Fibroblast of villous mesenchyme (primary cell): ENCODE data around the gene OAS3. TPM values are rescaled to one million over a fixed set of nuclear protein-coding genes. Genes with fewer than 3 reads are reported as not detected.
"Not testable (repeated sequence)": the region's sequence is repeated elsewhere in the genome, so short reads cannot be mapped to it uniquely, and the experiment has no call there.

Experiments used
- DNase-seq: peaks from one replicate; pipeline ENCODE4 v3.0.0-alpha.2; 2010; ENCODE audit warnings: low read depth
- H3K4me3 ChIP-seq: 2 replicates; pipeline ENCODE4 v1.5.1; 2011; ENCODE audit warnings: low read depth, mild to moderate bottlenecking, low read length
- CTCF ChIP-seq: IDR thresholded peaks from 2 replicates; pipeline ENCODE4 v1.5.1; 2012; ENCODE audit warnings: low read depth, mild to moderate bottlenecking, low read length; ENCODE audit not compliant: insufficient read depth
- total RNA-seq: library from RNA; depleted of rRNA; stranded (reverse); fragments of >200 nt; gene quantifications from 2 replicates; pipeline ENCODE4 v1.2.3, GENCODE V29; 2012

Gene OAS3
- total RNA-seq, 1 donor = 12.5 TPM

- no peak for TF ChIP-seq CTCF
- H3K4me3 ChIP-seq = no peak overlapping the region
- no peak for DNase-seq
Measured at GRCh38 chr12:112950701-112951100, 12.4 kb downstream of the OAS3 start.

GRCh38 chr12:112957125-112957524 is 18.9 kb downstream of the OAS3 start:
- not testable (repeated sequence) for DNase-seq, H3K4me3 ChIP-seq

DNA sequence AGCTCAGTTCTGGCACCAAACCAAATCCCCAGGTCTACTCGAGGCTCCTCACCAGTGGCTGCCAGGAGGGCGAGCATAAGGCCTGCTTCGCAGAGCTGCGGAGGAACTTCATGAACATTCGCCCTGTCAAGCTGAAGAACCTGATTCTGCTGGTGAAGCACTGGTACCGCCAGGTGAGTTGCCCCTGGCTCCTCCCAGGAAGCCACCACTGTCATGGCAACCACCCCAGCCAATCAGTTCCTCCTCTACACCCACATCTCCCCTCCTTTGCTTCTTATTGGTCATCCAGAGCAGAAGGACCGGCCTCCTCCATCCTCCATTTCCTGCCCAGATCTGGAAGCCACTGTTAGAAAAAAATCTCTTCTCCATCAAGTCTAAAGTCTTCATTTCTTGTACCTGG is 22.8 kb downstream of the OAS3 start:
- DNase-seq = no peak
- H3K4me3 ChIP-seq = no peak overlapping the region
- TF ChIP-seq CTCF = no peak

DNA sequence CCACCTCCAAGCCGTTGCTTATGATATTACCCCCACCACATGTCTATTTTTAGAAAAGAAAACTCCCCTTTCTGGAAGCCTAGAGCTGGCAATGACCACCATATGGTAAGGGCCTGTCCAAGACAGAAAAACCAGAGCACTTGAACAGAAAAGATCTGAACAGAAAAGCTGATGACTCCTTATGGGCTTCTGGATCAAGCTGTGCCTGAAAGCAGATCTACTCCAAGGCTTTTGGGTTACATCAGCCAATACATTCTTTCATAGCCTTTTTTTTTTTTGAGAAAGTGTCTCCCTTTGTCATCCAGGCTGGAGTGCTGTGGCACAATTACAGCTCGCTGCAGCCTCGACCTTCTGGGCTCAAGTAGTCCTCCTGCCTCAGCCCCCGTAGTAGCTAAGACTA is 23.3 kb downstream of the OAS3 start:
- H3K4me3 ChIP-seq = no peak overlapping the region
- no peak for DNase-seq
- TF ChIP-seq CTCF = no peak

- DNase-seq = no peak
- no peak for TF ChIP-seq CTCF
- no peak overlapping the region for H3K4me3 ChIP-seq
Measured at GRCh38 chr12:112962561-112962960, 24.3 kb downstream of the OAS3 start.

- no peak for TF ChIP-seq CTCF
- H3K4me3 ChIP-seq = no peak overlapping the region
- no peak for DNase-seq
Measured at GRCh38 chr12:112963227-112963861, 25.1 kb downstream of the OAS3 start.

DNA sequence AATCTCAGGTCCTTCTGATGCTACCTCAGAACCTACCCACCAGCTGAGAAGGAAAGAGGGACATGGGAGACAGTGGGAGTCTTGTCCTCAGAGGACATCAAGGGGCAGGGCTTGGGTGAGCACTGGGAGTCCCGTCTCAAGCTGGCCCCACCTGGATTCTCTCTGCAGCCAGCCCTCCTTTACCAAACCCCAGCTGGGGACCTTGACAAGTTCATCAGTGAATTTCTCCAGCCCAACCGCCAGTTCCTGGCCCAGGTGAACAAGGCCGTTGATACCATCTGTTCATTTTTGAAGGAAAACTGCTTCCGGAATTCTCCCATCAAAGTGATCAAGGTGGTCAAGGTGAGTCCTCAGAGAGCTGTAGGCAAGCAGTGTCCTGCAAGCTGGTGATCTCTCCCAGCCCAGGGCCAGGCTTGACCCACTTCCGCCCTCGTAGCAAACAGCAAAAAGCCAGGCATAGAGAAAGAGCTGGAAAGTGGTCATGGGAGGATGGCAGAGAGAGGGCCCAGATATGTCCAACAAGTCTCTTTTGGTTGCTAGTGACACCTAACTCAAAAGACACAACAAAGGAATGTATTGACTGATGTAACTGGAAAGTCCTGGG is 25.9 kb downstream of the OAS3 start:
- TF ChIP-seq CTCF = no peak
- no peak overlapping the region for H3K4me3 ChIP-seq
- DNase-seq = no peak
